Muscle of back (tissue), 13 donors: ENCODE results near the gene PWP1. TPM values are rescaled to one million over a fixed set of nuclear protein-coding genes. Genes with fewer than 3 reads are reported as not detected.
A peak's percentile ranks its signal among the peaks of the same experiment; 100 is the strongest.

Source experiments
- DNase-seq, 3 donors: peaks; one replicate each; pipeline versions ENCODE4 v3.0.0 to v3.0.0-alpha.2; 2013
- long read RNA-seq, 9 donors: transcript quantifications; one replicate each; lab custom pipeline, GENCODE V29; 2026
- polyA plus RNA-seq, 10 donors: library from polyadenylated mRNA; unstranded; fragments of 120-200 nt; gene quantifications; one replicate each; pipeline ENCODE4 v1.2.1, GENCODE V29; 2013; ENCODE audit not compliant: insufficient read length in 10 of 10

Gene PWP1
- polyA plus RNA-seq = 10 to 100 TPM; 31.4 to 40.2 (median 35.4) TPM
- long read RNA-seq, donor 1, transcript PWP1-201 (15 exons, 2,621 nt) = major isoform, 14 of 19 reads
- long read RNA-seq, donor 1, partial matches to known transcripts = 5 of 19 reads
- long read RNA-seq, donor 1, other reads (novel, unspliced or antisense) = 0 of 19 reads
- long read RNA-seq, donor 2, transcript PWP1-201 (15 exons, 2,621 nt) = major isoform, 8 of 13 reads
- long read RNA-seq, donor 2, partial matches to known transcripts = 5 of 13 reads
- long read RNA-seq, donor 2, other reads (novel, unspliced or antisense) = 0 of 13 reads
- long read RNA-seq, donor 3 = 0 reads
- long read RNA-seq, donor 4, transcript PWP1-201 (15 exons, 2,621 nt) = major isoform, 8 of 8 reads
- long read RNA-seq, donor 4, partial matches to known transcripts = 0 of 8 reads
- long read RNA-seq, donor 4, other reads (novel, unspliced or antisense) = 0 of 8 reads
- long read RNA-seq, donor 5, transcript PWP1-201 (15 exons, 2,621 nt) = major isoform, 6 of 7 reads
- long read RNA-seq, donor 5, partial matches to known transcripts = 0 of 7 reads
- long read RNA-seq, donor 5, other reads (novel, unspliced or antisense) = 0 of 7 reads
- long read RNA-seq, donor 6, transcript PWP1-201 (15 exons, 2,621 nt) = major isoform, 15 of 15 reads
- long read RNA-seq, donor 6, partial matches to known transcripts = 0 of 15 reads
- long read RNA-seq, donor 6, other reads (novel, unspliced or antisense) = 0 of 15 reads
- long read RNA-seq, donor 7, transcript PWP1-201 (15 exons, 2,621 nt) = major isoform, 8 of 8 reads
- long read RNA-seq, donor 7, partial matches to known transcripts = 0 of 8 reads
- long read RNA-seq, donor 7, other reads (novel, unspliced or antisense) = 0 of 8 reads
- long read RNA-seq, donor 8, transcript PWP1-201 (15 exons, 2,621 nt) = major isoform, 9 of 9 reads
- long read RNA-seq, donor 8, partial matches to known transcripts = 0 of 9 reads
- long read RNA-seq, donor 8, other reads (novel, unspliced or antisense) = 0 of 9 reads
- long read RNA-seq, donor 9, partial matches to known transcripts = 0 of 2 reads
- long read RNA-seq, donor 9, other reads (novel, unspliced or antisense) = 0 of 2 reads

- peak; percentile 96 to 99 (median 99) for DNase-seq
Observed at GRCh38 chr12:107685360-107686248, at the start of gene PWP1. PWP1 (plus strand) TSS chr12:107685799; CDS start chr12:107685900, 101 bp downstream.

DNA sequence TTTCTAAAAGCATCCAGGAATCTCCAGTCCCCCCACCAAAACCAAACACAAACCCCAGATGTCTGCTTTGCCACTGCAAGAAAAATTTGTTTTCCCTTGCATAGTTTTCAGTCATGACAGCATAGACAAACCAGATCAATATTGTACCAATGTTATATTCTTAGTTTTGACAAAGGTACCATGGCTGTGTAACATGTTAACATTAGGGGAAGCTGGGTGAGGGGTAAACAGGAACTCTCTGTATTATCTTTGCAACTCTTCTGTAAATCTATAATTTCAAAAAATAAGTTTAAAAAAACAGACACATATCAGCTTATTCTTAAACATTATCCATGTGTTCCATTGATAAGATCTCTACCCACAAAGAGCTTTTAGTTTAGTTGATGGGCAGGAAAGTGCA lies 44.4 kb upstream of the PWP1 start:
- no peak for DNase-seq

- no peak for DNase-seq
Observed at GRCh38 chr12:107642240-107642639, 43.4 kb upstream of the PWP1 start.

DNA sequence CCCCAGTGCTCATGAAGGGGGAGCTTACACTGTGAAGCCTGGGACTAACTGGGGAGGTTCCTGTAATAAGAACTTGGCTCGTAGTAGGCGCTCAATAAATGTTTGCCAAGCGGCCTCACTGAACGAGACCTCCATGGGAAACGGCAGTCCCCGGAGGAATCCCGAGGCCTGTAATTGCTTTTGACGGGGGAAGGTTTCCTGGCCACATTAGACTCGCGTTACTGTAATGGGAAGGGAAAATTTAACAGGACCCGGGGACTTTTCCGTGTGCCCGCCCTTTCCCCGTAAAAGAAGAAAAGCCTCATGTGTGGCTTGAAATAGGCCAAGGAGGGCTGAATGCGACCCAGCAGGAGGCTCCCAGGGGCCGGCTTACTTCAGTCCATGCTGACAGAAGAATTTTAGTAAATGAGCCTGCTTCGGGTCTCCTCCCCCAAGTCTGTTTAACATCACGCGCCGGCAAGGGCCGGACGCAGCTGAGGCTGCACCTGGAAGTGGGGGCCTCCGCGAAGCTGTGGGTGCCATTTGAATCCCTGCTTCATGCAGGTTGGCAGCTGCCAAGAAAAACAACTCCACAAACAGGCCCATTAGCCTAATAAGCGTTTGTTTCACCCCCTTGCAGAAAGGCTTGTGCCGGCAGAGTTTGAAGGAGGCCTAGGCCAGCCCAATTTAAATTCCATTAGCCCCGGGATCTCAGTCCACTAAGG lies 39.8 kb upstream of the PWP1 start:
- DNase-seq = peak; percentile 44 to 85 (median 80)

- DNase-seq = no peak
Observed at GRCh38 chr12:107646436-107646835, 39.2 kb upstream of the PWP1 start.

- peak; percentile 20 to 77 (median 59) for DNase-seq
Observed at GRCh38 chr12:107649661-107650061, 35.9 kb upstream of the PWP1 start.

GRCh38 chr12:107650977-107651376 lies 34.6 kb upstream of the PWP1 start:
- DNase-seq = no peak

DNA sequence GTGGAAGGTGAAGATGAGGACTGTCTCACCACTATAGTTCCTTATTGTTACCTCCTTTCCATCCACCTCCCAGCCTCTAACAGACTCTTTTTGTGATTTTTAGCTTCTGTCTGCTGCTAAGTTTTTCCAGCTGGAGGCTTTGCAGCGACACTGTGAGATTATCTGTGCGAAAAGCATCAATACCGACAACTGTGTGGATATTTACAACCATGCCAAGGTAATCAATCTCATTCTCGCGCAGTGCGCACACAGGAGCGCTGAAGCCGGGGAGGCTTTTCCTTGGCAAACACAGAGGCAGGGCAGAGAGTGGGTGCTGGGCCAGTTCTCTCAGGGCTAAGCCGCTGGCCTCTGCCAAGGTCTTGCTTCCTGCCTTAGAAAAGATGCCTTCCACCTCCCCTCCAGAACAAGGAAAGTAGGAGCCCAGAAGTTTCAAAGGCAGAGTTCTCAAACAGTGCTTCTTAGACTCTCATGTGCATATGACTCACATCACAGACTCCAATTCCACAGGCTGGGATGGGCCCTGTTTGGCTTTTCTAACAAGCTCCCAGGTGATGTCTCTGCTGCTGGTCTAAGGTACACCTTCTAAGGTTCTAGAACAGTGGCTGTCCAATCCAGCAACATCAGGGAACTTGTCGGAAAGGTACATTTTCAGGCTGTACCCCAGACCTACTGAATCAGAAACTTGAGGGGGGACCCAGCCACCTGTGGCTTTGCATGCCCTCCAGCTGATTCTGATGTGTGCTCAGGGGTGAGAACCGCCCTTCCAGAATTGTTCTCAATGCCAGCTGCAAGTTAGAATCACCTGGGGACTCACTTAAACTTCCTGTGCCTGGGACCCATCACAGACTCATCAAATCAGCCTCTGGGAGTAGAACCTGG lies 33.8 kb upstream of the PWP1 start:
- DNase-seq = no peak

- no peak for DNase-seq
Observed at GRCh38 chr12:107653519-107653918, 32.1 kb upstream of the PWP1 start.

DNA sequence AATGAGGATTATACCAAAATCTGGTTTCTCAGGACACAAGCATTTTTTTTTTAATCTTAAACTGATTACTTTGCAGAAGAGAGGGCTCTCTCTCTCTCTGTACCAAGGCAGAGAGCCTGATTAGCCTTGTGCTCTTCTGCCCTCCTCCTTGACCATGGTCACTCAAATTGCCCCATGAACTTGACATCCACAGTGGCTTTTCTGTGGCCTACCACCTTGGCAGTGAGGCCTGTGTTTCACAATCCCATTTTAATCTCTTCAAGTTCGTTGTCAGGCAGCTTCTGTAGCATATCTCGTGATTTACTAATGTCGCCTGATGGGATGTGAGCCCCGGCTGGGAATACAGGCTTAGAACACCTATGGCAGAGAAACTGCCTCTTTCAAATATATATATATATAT lies 30.7 kb upstream of the PWP1 start:
- no peak for DNase-seq

- peak in 1 of 3 donors; percentile 26 for DNase-seq
Observed at GRCh38 chr12:107655281-107656065, 30.1 kb upstream of the PWP1 start.

DNA sequence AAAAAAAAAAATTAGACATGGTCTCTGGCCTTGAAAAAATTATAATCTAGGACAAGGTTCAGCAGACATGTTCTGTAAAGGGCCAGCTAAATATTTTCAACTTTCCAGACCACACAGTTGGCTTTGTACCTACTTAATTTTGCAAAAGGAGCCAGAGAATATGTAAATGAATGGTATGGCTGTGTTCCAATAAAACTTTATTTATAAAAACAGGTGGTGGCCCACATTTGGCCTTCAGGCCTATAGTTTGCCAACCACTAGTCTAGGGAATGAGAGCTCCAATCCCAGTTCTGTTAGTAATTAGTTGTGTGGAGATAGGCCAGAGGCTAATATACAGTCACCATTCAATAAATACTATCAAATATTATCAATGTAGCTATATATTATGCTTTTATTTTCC lies 29.3 kb upstream of the PWP1 start:
- no peak for DNase-seq

GRCh38 chr12:107657133-107657532 lies 28.5 kb upstream of the PWP1 start:
- DNase-seq = no peak

- DNase-seq = no peak
Observed at GRCh38 chr12:107657621-107658020, 28.0 kb upstream of the PWP1 start.

- no peak for DNase-seq
Observed at GRCh38 chr12:107660235-107660634, 25.4 kb upstream of the PWP1 start.

- DNase-seq = no peak
Observed at GRCh38 chr12:107660861-107661415, 24.7 kb upstream of the PWP1 start.

DNA sequence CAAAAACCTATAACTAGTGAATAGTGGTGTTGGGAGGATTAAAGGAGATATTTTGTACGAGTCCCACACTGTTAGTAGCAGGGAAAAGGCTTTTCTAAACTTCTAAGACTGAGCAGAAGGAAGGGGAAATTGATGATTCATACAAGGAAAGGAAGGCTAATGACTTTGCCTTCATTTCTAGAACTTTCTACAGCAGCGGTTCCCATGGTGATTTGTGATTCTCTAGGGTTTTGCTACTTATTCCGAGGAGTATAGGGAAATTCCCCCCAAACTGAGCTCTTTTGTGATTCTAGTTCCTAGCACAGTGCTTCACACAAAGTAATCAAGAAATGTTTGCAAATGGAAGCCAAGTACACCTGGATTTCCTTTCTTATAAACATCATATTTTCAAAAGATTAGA lies 23.8 kb upstream of the PWP1 start:
- no peak for DNase-seq

DNA sequence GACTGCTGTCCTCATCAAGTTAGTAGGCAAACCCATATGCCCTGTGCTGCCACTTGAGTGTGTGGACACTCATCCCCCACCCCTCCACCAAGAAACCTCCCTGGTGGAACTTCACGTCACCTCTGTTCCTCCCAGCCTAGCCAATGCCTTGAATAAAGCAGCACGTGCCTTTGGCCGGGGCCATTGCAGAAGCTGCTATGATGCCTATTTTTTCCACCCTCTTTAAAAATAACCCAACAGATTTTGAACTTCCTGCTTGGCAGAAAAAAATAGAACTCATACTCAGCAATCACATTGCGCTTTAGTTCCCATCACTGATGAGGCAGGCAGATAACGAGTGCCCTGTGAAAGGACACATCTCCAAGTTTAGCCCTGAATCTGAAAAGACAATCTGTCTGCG lies 23.1 kb upstream of the PWP1 start:
- no peak for DNase-seq
